Suprapubic skin (tissue), 4 donors: ENCODE data around the gene NEIL1. TPM values are rescaled to one million over a fixed set of nuclear protein-coding genes. Genes with fewer than 3 reads are reported as not detected.
"Not testable (repeated sequence)": the region's sequence is repeated elsewhere in the genome, so short reads cannot be mapped to it uniquely, and the experiment has no call there.

ENCODE experiments used
- DNase-seq, 2 donors: peaks; one replicate each; pipeline ENCODE4 v3.0.0-alpha.2; 2019; ENCODE audit warnings: low spot score in 2 of 2
- H3K27ac ChIP-seq: fragments of 200-600 bp; sonication (generic); one replicate; pipeline ENCODE4 v1.5.1; 2019
- H3K27me3 ChIP-seq: fragments of 200-600 bp; sonication (generic); one replicate; pipeline ENCODE4 v1.5.1; 2019
- H3K36me3 ChIP-seq: fragments of 200-600 bp; sonication (generic); one replicate; pipeline ENCODE4 v1.5.1; 2019
- H3K4me1 ChIP-seq: fragments of 200-600 bp; sonication (generic); one replicate; pipeline ENCODE4 v1.5.1; 2019
- H3K4me3 ChIP-seq: fragments of 200-600 bp; sonication (generic); one replicate; pipeline ENCODE4 v1.5.1; 2019; ENCODE audit warnings: mild to moderate bottlenecking
- H3K9me3 ChIP-seq: fragments of 200-600 bp; sonication (generic); one replicate; pipeline ENCODE4 v1.5.1; 2019
- CTCF ChIP-seq, 2 donors: fragments of 200-600 bp in 1 of 2; fragments of 450-650 bp in 1 of 2; sonication (generic) in 1 of 2; IDR thresholded peaks; one replicate each; pipeline ENCODE4 v1.5.1; 2016 to 2019; ENCODE audit warnings: antibody characterized with exemption in 2 of 2, mild to moderate bottlenecking in 1 of 2, moderate library complexity in 1 of 2
- EP300 ChIP-seq: sonication (generic); formaldehyde crosslinking; IDR thresholded peaks from one replicate; pipeline ENCODE4 v1.6.1; 2017; ENCODE audit warnings: antibody characterized with exemption
- POLR2A ChIP-seq, 2 donors: fragments of 450-650 bp; IDR thresholded peaks; one replicate each; pipeline ENCODE4 v1.6.1; 2017; ENCODE audit warnings: antibody characterized with exemption in 2 of 2, mild to moderate bottlenecking in 2 of 2, moderate library complexity in 2 of 2
- POLR2AphosphoS5 ChIP-seq, 3 donors: sonication (generic); formaldehyde crosslinking; IDR thresholded peaks; one replicate each; pipeline ENCODE4 v1.6.1; 2017; ENCODE audit warnings: antibody characterized with exemption in 3 of 3
- WGBS: methylation state at CpG from one replicate; pipeline ENCODE4 v1.1.5; 2018; 5-methylcytosine and 5-hydroxymethylcytosine counted together
- total RNA-seq, 4 donors: library from RNA; depleted of rRNA; stranded (reverse); fragments of >200 nt; gene quantifications; one replicate each; pipeline ENCODE4 v1.1.0, GENCODE V29; 2016

Gene NEIL1
- total RNA-seq, 4 donors from 2014 or later: 26.3 to 123 (median 38.0) TPM

GRCh38 chr15:75339531-75340240, 7.2 kb upstream of the NEIL1 start:
- Histone ChIP-seq H3K27ac (no peak overlapping the region), H3K4me1 (peaks cover 25% of the 10 kb centered on the region), H3K36me3 (peaks cover 22% of the 10 kb centered on the region), H3K4me3 (no peak overlapping the region), H3K9me3 (no peaks in the 10 kb centered on the region), H3K27me3 (no peaks in the 10 kb centered on the region)
- DNase-seq: no peak
- TF ChIP-seq EP300 (no peak), CTCF (IDR thresholded peaks at IDR 0.05) (no peak), POLR2AphosphoS5 (IDR thresholded peaks at IDR 0.05) (no peak), POLR2A (IDR thresholded peaks at IDR 0.05) (no peak)
- WGBS: 78% methylated on average over 5 of the region's 13 CpGs

- Histone ChIP-seq H3K4me1 (peaks cover 13% of the 10 kb centered on the region), H3K4me3 (no peak overlapping the region), H3K27ac (no peak overlapping the region), H3K27me3 (no peaks in the 10 kb centered on the region), H3K36me3 (peaks cover 22% of the 10 kb centered on the region), H3K9me3 (no peaks in the 10 kb centered on the region)
- no peak for DNase-seq
- 82% methylated on average over 6 of the region's 6 CpGs for WGBS
- TF ChIP-seq POLR2A (IDR thresholded peaks at IDR 0.05) (no peak), POLR2AphosphoS5 (IDR thresholded peaks at IDR 0.05) (no peak), EP300 (no peak), CTCF (IDR thresholded peaks at IDR 0.05) (no peak)
Observed at GRCh38 chr15:75342221-75342620, 4.6 kb upstream of the NEIL1 start.

- WGBS: 41% methylated on average over 8 of the region's 8 CpGs
- DNase-seq, H3K4me3 ChIP-seq, H3K27ac ChIP-seq, H3K27me3 ChIP-seq, H3K9me3 ChIP-seq: not testable (repeated sequence)
- Histone ChIP-seq H3K4me1 (peaks cover 21% of the 10 kb centered on the region), H3K36me3 (peaks cover 21% of the 10 kb centered on the region)
Observed at GRCh38 chr15:75343953-75344352, 2.9 kb upstream of the NEIL1 start.

GRCh38 chr15:75347222-75348033, 589 bp downstream of the NEIL1 start:
- Histone ChIP-seq H3K4me1 (peaks cover 24% of the 10 kb centered on the region), H3K36me3 (no peaks in the 10 kb centered on the region), H3K27ac (peak overlapping the region; percentile 71), H3K9me3 (no peaks in the 10 kb centered on the region), H3K27me3 (no peaks in the 10 kb centered on the region), H3K4me3 (peak overlapping the region; percentile 95)
- WGBS: 1% methylated on average over 31 of the region's 65 CpGs
- DNase-seq: peak in 1 of 2 donors; percentile 89
- TF ChIP-seq EP300 (no peak), POLR2A (IDR thresholded peaks at IDR 0.05) (no peak), POLR2AphosphoS5 (IDR thresholded peaks at IDR 0.05) (no peak)

GRCh38 chr15:75348034-75348561, 1.3 kb downstream of the NEIL1 start:
- peak overlapping the region; percentile 95 for H3K4me3 ChIP-seq
- TF ChIP-seq EP300 (no peak), POLR2A (IDR thresholded peaks at IDR 0.05) (no peak), CTCF (IDR thresholded peaks at IDR 0.05) (no peak), POLR2AphosphoS5 (IDR thresholded peaks at IDR 0.05) (no peak)
- WGBS: 1% methylated on average over 20 of the region's 45 CpGs
- peak overlapping the region; percentile 71 for H3K27ac ChIP-seq
- H3K27me3 ChIP-seq: no peaks in the 10 kb centered on the region
- no peaks in the 10 kb centered on the region for H3K36me3 ChIP-seq
- no peaks in the 10 kb centered on the region for H3K9me3 ChIP-seq
- H3K4me1 ChIP-seq: peaks cover 24% of the 10 kb centered on the region
- DNase-seq: no peak
